Measurements from ENCODE around the gene GNE.

The GNE gene

GRCh38 chr9:36293918-36294317, 35.7 kb upstream of the GNE start:
- DNase-seq (ENCODE audit: low read depth), result no peak
- H3K4me3 ChIP-seq (ENCODE audit: low read depth, low read length), result no peak overlapping the region
- TF ChIP-seq CTCF (conservative IDR thresholded peaks at IDR 0.05; ENCODE audit: low read depth, low read length), result no peak

GRCh38 chr9:36293171-36293570, 34.9 kb upstream of the GNE start:
- H3K4me3 ChIP-seq (ENCODE audit: low read depth, low read length), result no peak overlapping the region
- DNase-seq (ENCODE audit: low read depth), result no peak
- TF ChIP-seq CTCF (conservative IDR thresholded peaks at IDR 0.05; ENCODE audit: low read depth, low read length), result no peak

- DNase-seq (ENCODE audit: low read depth), result no peak
- H3K4me3 ChIP-seq (ENCODE audit: low read depth, low read length), result no peak overlapping the region
- no peak for TF ChIP-seq CTCF (conservative IDR thresholded peaks at IDR 0.05; ENCODE audit: low read depth, low read length)
Observed at GRCh38 chr9:36292641-36293040, 34.4 kb upstream of the GNE start.

GRCh38 chr9:36290996-36291395, 32.7 kb upstream of the GNE start:
- no peak for DNase-seq (ENCODE audit: low read depth)

GRCh38 chr9:36289836-36290435, 31.7 kb upstream of the GNE start:
- no peak for TF ChIP-seq CTCF (conservative IDR thresholded peaks at IDR 0.05; ENCODE audit: low read depth, low read length)
- no peak for DNase-seq (ENCODE audit: low read depth)
- no peak overlapping the region for H3K4me3 ChIP-seq (ENCODE audit: low read depth, low read length)

More at GRCh38 chr9:36290996-36291395, 32.7 kb upstream of the GNE start:
- TF ChIP-seq CTCF (conservative IDR thresholded peaks at IDR 0.05; ENCODE audit: low read depth, low read length), result no peak
- H3K4me3 ChIP-seq (ENCODE audit: low read depth, low read length), result no peak overlapping the region

- H3K4me3 ChIP-seq (ENCODE audit: low read depth, low read length), result no peak overlapping the region
- TF ChIP-seq CTCF (conservative IDR thresholded peaks at IDR 0.05; ENCODE audit: low read depth, low read length), result no peak
- no peak for DNase-seq (ENCODE audit: low read depth)
Observed at GRCh38 chr9:36288070-36288469, 29.8 kb upstream of the GNE start.

GRCh38 chr9:36286388-36286787, 28.1 kb upstream of the GNE start:
- TF ChIP-seq CTCF (conservative IDR thresholded peaks at IDR 0.05; ENCODE audit: low read depth, low read length), result no peak
- no peak overlapping the region for H3K4me3 ChIP-seq (ENCODE audit: low read depth, low read length)
- DNase-seq (ENCODE audit: low read depth), result no peak

Measured in choroid plexus epithelial cell (primary cell).